GM08714 (cell line): ENCODE measurements around the gene VPS37C.

Experiments used
- H3K4me3 ChIP-seq: fragments of 200-500 bp; sonication (Bioruptor generic); 2 replicates; pipeline ENCODE4 v1.5.1; 2014; ENCODE audit warnings: mild to moderate bottlenecking, low read length, inconsistent platforms
- ZNF274 ChIP-seq: IDR thresholded peaks from 2 replicates; pipeline ENCODE4 v1.6.1; 2012; ENCODE audit warnings: mild to moderate bottlenecking, low read depth, low read length

VPS37C gene

DNA sequence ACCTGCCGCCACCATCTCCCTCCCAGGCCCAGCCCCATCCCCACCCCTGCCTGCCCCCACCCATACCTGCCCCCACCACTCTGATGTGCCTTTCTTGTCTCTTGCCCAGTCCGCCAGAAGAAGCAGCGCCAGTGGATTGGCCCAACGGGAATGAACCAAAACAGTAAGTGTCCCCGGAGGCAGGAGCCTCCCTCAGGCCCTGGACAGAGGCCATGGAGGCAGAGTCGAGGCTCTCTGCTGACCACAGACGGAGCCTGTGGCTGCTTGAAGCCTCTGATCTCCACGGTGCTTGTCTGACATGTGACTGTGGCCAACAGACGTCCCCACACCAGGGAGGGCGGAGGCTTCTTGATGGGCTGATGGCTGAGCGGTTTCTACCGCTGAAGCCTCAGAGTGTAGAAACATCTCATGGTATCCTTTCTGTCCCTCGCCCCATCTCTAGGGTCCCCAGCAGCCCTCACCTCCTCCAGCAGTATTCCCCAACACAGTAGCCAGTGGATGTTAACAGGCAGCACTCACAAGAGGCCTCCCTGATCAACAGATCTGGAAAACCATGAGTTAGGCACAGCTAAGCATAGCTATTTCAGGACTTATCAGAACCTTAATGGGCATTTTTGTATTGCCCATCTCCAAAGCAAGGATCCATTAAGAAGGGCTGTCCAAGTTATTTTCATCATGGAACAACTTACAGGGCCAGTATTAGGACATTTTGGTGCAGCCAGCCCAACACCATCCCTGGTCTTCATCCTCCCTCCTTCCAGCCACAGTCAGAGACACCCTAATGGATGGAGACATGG is 37.3 kb downstream of the VPS37C start:
- no peak overlapping the region for H3K4me3 ChIP-seq
- no peak for TF ChIP-seq ZNF274

DNA sequence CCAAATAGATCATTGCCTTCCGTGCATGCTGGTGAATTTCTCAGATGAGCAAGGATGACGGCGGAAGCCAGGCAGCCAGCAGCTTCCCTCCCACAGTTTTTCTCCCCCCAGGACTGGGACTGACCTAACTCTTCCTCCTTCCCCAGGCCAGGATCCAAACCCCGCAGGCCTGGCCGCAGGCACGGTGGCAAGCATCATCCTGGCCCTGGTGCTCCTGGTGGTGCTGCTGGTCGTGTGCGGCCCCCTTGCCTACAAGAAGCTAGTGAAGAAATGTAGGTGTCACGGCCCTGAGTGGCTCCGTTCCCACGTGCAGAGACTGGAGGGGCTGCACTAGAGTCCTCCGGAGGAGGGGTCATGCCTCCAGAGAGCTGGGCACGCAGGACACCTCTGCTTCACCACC is 38.5 kb downstream of the VPS37C start:
- TF ChIP-seq ZNF274 = no peak
- no peak overlapping the region for H3K4me3 ChIP-seq

DNA sequence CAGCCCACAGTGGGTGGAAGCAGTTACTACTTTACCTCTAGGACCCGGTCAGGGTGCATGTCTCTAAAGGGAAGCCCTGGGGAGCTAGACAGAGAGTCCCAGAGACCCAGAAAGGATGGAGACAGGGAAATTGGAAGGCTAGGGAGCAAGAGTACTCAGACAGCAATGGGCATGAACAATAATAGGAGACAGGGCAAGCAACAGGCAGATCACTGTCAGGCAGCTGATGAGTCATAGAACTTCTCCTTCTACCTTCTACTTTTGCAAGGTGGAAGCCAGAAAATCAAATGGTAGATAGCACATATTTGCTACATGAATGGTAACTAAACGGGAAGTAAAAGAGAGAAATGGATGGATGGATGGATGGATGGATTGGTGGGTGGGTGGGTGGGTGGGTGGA is 39.3 kb downstream of the VPS37C start:
- no peak overlapping the region for H3K4me3 ChIP-seq
- TF ChIP-seq ZNF274 = no peak

DNA sequence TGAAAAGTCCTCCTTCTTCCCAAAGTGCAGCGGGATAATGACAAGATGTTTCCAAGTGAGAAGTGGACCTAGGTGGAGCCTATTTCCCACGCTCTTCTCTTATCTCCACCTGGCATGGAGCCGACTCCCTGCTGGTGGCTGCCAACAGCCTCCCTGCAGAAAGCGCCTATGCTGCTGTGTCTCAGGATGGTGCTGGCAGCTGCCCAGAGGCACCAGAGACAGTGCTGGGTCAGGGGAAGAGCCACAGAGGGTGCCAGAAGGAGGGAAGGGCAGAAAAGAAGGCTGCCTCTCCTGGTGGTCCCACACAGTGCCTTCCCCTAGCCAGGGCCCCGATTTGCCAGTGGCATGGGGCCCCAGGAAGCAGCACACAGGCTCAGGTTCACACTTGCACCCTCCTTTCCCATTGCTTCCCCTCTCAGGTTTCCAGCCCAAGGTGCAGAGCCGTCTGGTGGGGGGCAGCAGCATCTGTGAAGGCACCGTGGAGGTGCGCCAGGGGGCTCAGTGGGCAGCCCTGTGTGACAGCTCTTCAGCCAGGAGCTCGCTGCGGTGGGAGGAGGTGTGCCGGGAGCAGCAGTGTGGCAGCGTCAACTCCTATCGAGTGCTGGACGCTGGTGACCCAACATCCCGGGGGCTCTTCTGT is 39.9 kb downstream of the VPS37C start:
- H3K4me3 ChIP-seq = no peak overlapping the region
- TF ChIP-seq ZNF274 = no peak

DNA sequence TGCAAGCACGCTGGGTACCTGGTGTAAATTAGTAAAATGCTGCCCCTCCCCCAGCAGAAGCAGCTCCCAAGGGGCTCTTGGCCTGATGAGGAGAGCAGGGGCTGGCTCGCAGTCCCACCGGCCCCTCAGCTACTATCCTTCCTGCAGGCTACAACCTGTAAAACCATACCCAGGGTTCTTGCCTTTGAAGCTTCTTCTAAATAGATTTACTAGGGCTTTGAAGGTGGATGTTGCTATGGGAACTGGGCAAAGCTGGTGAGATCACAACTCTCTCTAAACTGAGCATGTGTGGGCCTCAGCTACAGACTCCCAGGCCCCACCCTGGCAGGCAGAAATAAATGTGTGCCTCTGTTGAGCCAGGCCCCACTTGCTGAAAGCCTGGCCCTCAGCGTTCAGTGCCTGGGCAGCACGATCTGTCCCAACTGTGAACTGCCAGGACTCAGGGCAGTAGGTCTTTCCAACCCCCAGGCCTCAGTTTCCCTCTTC is 40.5 kb downstream of the VPS37C start:
- H3K4me3 ChIP-seq = no peak overlapping the region
- TF ChIP-seq ZNF274 = no peak

DNA sequence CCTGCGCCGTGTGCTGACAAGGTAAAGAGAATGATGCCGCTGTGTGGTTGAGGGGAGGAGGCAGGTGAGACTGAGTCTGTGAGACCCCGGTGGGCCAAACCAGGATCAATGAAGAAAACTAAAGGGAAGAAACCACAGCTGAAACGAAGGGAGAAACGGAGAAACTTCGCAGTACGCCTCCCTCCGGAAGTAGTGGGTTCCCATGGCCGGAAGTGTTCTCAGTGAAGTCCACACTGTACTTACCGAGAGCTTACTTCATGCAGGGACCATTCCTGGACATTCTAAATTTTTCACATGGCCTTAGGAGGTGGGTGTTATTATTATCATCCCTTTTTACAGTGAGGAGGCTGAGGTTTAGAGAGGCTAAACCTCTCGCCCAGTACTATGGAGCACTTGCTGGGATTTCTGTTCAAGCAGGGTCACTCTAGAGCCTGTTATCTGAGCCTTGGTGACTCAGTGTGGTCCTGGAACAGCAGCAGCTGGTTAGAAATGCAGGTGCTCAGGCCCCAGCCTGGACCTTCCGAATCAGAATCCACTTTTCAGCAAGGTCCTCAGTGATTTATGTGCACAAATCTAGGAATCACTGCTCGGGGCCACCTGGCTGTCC is 41.0 kb downstream of the VPS37C start:
- no peak for TF ChIP-seq ZNF274
- no peak overlapping the region for H3K4me3 ChIP-seq

DNA sequence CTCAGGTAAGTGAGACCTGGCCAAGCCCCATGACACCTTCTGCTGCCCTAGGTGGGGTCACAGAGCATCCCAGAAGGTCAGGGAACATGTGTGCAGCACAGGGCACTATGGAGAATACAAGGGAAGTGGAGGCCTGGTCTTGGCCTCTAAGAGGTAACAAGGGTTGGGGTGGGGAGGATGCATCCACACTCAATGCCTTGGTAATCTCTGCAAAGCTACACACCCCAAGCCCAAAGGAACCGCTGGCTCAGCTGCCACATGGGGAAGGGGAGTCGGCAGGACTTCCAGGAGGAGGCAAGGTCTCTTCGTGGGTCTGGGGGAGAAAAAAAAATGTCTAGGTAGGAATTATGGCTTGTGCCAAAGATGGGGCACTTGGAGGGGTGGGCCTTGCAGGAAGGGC is 41.7 kb downstream of the VPS37C start:
- TF ChIP-seq ZNF274 = no peak

DNA sequence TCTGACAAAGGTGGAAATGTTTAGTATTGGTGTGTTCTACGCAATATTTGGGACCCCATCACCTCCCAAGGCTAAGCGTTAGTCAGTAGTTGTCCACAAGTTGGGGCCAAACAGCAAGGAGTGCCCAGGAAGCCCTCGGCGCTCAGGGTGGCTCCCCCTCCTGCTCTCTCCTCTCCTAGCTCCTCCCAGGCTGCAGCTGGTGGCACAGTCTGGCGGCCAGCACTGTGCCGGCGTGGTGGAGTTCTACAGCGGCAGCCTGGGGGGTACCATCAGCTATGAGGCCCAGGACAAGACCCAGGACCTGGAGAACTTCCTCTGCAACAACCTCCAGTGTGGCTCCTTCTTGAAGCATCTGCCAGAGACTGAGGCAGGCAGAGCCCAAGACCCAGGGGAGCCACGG is 42.2 kb downstream of the VPS37C start:
- H3K4me3 ChIP-seq = no peak overlapping the region

More for the DNA sequence above, 41.7 kb downstream of the VPS37C start:
- H3K4me3 ChIP-seq = no peak overlapping the region

DNA sequence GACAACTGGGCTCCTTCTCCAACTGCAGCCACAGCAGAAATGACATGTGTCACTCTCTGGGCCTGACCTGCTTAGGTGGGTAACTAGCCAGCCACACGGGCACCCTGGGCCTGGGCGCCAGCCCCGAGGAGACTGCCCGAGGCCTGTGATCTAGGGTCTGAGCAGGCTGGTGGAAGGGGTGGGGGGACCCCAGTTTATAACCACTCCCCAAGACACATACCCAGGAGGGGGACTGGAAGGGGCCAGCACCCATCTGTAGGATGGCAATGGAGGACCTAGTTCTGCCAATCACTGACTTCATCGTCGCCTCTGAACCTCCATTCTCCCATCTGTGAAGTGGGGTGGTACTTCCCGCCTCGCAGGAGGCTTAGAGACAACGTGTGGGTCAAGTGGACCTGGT is 42.8 kb downstream of the VPS37C start:
- H3K4me3 ChIP-seq = no peak overlapping the region
- no peak for TF ChIP-seq ZNF274

More for the DNA sequence above, 42.2 kb downstream of the VPS37C start:
- TF ChIP-seq ZNF274 = no peak

DNA sequence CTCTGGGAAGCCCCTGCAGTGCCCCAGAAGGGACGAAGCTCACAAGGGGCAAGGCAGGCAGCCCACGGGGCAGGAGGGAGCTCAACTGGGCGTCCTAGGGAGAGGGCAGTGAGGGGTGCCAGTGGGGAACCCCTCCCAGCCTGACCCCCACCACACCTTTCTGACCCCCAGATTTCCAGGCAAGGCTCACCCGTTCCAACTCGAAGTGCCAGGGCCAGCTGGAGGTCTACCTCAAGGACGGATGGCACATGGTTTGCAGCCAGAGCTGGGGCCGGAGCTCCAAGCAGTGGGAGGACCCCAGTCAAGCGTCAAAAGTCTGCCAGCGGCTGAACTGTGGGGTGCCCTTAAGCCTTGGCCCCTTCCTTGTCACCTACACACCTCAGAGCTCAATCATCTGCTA is 43.2 kb downstream of the VPS37C start:
- TF ChIP-seq ZNF274 = no peak
- H3K4me3 ChIP-seq = no peak overlapping the region

DNA sequence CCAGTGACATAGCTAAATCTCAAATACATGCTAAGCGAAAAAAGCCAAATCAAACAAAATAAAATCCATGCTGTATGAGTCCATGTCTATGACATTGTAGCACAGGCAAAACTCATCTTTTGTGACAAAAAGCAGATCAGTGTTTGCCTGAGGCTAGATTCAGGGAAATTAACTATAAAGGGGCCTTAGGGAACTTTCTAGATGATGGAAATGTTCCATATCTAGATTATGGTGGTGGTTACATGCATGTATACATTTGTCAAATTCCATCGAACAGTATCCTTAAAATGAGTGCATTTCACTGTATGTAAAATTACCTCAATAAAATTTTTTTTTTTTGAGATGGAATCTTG is 44.1 kb downstream of the VPS37C start:
- no peak overlapping the region for H3K4me3 ChIP-seq
- TF ChIP-seq ZNF274 = no peak

DNA sequence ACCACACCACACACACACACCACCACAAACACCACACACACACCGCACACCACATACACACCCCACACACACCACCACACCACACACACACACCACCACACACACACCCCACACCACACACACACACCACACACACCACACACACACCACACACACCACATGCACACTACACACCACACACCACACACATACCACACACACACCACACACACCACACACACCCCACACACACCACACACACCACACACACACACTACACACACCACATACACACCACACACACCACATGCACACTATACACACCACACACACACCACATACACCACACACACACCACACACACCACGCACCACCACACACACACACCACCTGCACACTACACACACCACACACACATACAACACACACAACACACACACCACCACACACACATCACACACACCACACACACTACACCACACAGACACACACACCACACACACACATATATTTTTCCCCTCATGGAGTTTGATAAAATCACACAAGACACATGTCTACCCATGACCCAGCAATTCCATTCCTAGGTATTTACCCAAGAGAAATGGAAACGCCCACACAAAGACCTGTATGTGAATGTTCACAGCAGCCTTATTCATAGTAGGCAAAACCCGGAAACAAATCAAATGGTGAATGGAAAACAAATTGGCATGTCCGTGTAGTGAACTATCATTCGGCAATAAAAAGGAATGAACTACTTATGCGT is 44.6 kb downstream of the VPS37C start:
- no peak for TF ChIP-seq ZNF274
- no peak overlapping the region for H3K4me3 ChIP-seq

DNA sequence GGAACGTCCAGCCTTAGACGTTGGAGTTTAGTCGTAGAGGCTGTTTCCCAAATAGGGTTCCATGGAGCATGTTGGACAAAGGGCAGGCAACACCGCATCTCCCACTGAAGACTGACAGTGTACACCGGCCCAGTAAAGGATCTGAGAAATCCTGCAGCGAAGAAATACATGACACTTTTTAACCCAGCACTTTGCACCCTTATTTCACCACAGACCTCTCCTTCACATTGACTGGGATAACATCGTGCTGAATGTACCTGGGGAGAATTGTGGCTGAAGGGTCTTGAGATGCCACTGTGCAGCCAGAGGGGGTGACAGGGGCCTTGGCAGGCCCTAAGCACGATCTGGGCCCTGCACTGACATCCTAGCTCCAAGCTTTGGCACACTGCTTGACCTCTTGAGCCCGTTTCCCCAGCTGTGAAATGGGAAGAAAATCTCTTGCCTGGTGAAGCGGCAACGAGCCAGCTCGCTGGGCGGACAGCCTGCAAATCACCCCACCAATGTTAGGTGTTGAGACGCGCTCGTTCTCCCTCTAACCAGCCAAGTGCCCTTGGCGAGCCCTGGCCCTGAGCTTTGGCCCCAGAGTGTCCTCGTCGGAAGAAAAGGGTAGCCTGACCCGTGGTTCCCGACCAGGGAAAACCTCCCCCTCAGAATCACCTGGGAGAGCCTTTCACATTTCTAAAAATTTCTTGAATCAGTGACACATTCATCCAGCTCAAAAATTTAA is 45.6 kb downstream of the VPS37C start:
- TF ChIP-seq ZNF274 = no peak
- H3K4me3 ChIP-seq = no peak overlapping the region

DNA sequence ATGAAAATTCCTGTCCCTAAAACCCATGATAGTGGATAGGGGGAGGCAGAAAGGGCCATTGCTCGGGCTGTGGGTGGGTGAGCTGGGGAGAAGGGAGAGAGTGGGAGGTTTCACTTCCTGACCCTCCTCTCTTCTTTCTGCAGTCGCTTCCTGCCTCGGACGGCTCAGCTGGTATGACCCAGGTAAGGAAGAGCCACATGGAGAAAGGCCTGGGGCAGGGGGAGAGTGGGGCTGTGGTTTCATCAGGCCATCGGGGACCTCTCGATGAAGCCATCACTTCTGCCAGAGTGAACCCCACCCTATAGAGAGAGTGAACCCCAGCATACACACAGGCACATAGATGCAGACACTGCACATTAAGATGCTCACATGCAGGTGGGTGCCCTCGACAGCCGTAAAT is 46.3 kb downstream of the VPS37C start:
- no peak overlapping the region for H3K4me3 ChIP-seq
- no peak for TF ChIP-seq ZNF274
